Transverse colon (tissue), 4 donors: Measurements from ENCODE around the gene FKBP4. TPM values are rescaled to one million over a fixed set of nuclear protein-coding genes. Genes with fewer than 3 reads are reported as not detected.
A peak's percentile ranks its signal among the peaks of the same experiment; 100 is the strongest.

Experiments
- DNase-seq: peaks from one replicate; pipeline ENCODE4 v3.0.0-alpha.2; 2019
- H3K27ac ChIP-seq, 4 donors: fragments of 200-600 bp; sonication (generic); 2 replicates each; pipeline ENCODE4 v1.5.1; 2016 to 2018; ENCODE audit warnings: inconsistent platforms in 4 of 4
- H3K27me3 ChIP-seq: fragments of 200-600 bp; sonication (generic); 2 replicates; pipeline ENCODE4 v1.5.1; 2017; ENCODE audit warnings: inconsistent platforms
- H3K36me3 ChIP-seq, 4 donors: fragments of 200-600 bp; sonication (generic); 2 replicates each; pipeline ENCODE4 v1.5.1; 2017 to 2019; ENCODE audit warnings: inconsistent platforms in 4 of 4
- H3K4me1 ChIP-seq, 4 donors: fragments of 200-600 bp; sonication (generic); 2 replicates each; pipeline ENCODE4 v1.5.1; 2017 to 2020; ENCODE audit warnings: inconsistent platforms in 4 of 4
- H3K4me3 ChIP-seq, 4 donors: fragments of 200-600 bp; sonication (generic); 1 replicate in 1 of 4; 2 replicates in 3 of 4; pipeline versions ENCODE4 v1.5.1 to v1.6.1; 2017 to 2019; ENCODE audit warnings: inconsistent platforms in 4 of 4
- H3K9me3 ChIP-seq, 2 donors: fragments of 200-600 bp; sonication (generic); 2 replicates each; pipeline ENCODE4 v1.5.1; 2017 to 2019; ENCODE audit warnings: inconsistent platforms in 2 of 2
- CTCF ChIP-seq, 5 experiments: fragments of 200-600 bp in 3 of 5; fragments of 450-650 bp in 2 of 5; sonication (generic) in 3 of 5; IDR thresholded peaks; 1 replicate in 2 of 5; 2 replicates in 3 of 5; pipeline ENCODE4 v1.5.1; 2016 to 2017; ENCODE audit warnings: antibody characterized with exemption in 5 of 5, inconsistent platforms in 3 of 5, mild to moderate bottlenecking in 2 of 5, moderate library complexity in 1 of 5
- EP300 ChIP-seq: sonication (generic); formaldehyde crosslinking; IDR thresholded peaks from one replicate; pipeline ENCODE4 v1.6.1; 2017; ENCODE audit warnings: antibody characterized with exemption, low read depth
- POLR2A ChIP-seq: fragments of 450-650 bp; IDR thresholded peaks from one replicate; pipeline ENCODE4 v1.6.1; 2016; ENCODE audit warnings: antibody characterized with exemption, mild to moderate bottlenecking, moderate library complexity
- POLR2AphosphoS5 ChIP-seq, 3 donors: sonication (generic); formaldehyde crosslinking; IDR thresholded peaks; one replicate each; pipeline ENCODE4 v1.6.1; 2016; ENCODE audit warnings: antibody characterized with exemption in 3 of 3
- WGBS, 2 donors: methylation state at CpG; one replicate each; pipeline ENCODE4 v1.1.5; 2018; ENCODE audit warnings: low coverage in 1 of 2; 5-methylcytosine and 5-hydroxymethylcytosine counted together
- in situ Hi-C, 4 donors: fragments of 200-750 bp; cut with MboI; loops; one replicate each; pipeline versions ENCODE4 v1.15.0 to v1.15.1; 2017; ENCODE audit warnings: low sequenced_read_pairs in 3 of 4, low pct_ligation_motif_present in 1 of 4, low pct_unique_long_range_greater_than_20kb in 1 of 4
- intact Hi-C: fragments of 100-400 bp; cut with DNase I; formaldehyde crosslinking; loops from one replicate; pipeline ENCODE4 v1.15.1; 2023; ENCODE audit warnings: low total_unique reads
- total RNA-seq, 4 donors: library from RNA; depleted of rRNA; stranded (reverse); fragments of >200 nt; gene quantifications; one replicate each; pipeline ENCODE4 v1.1.0, GENCODE V29; 2016

Gene FKBP4
- total RNA-seq, 4 donors from 2014 or later, result 35.4 to 82.4 (median 49.2) TPM

- DNase-seq, result no peak
- 59 to 73% methylated on average over 13 to 25 of the region's 25 CpGs for WGBS, 2 donors
- H3K36me3 ChIP-seq, result no peaks in the 10 kb centered on the region
- no peak overlapping the region for H3K27ac ChIP-seq
- H3K4me1 ChIP-seq, result peaks cover 0 to 21% (median 18%) of the 10 kb centered on the region in 4 donors
- H3K9me3 ChIP-seq, result no peaks in the 10 kb centered on the region
- no peaks in the 10 kb centered on the region for H3K27me3 ChIP-seq
- in situ Hi-C loops, result no loop called here
- intact Hi-C loops, result no loop called here
- TF ChIP-seq POLR2AphosphoS5 (IDR thresholded peaks at IDR 0.05) (no peak), CTCF (IDR thresholded peaks at IDR 0.05) (no peak), EP300 (no peak), POLR2A (no peak)
- H3K4me3 ChIP-seq, result no peak overlapping the region
These were observed 1.9 kb upstream of the FKBP4 start for GRCh38 chr12:2792671-2793500.

- Histone ChIP-seq H3K27me3 (no peaks in the 10 kb centered on the region), H3K9me3 (no peaks in the 10 kb centered on the region), H3K36me3 (peaks cover 0 to 6% (median under 1%) of the 10 kb centered on the region in 4 donors), H3K4me3 (no peak overlapping the region), H3K27ac (no peak overlapping the region), H3K4me1 (peaks cover 0 to 21% (median 18%) of the 10 kb centered on the region in 4 donors)
- intact Hi-C loops (no loop called here), in situ Hi-C loops (no loop called here)
- WGBS, 2 donors, result 85 to 94% methylated on average over 7 to 21 of the region's 21 CpGs
- DNase-seq, result no peak
- no peak for TF ChIP-seq POLR2A
- TF ChIP-seq POLR2AphosphoS5 (IDR thresholded peaks at IDR 0.05), result no peak
- TF ChIP-seq CTCF (IDR thresholded peaks at IDR 0.05), result no peak
- TF ChIP-seq EP300, result no peak
These were observed 1.2 kb upstream of the FKBP4 start for GRCh38 chr12:2793561-2793960.

DNA sequence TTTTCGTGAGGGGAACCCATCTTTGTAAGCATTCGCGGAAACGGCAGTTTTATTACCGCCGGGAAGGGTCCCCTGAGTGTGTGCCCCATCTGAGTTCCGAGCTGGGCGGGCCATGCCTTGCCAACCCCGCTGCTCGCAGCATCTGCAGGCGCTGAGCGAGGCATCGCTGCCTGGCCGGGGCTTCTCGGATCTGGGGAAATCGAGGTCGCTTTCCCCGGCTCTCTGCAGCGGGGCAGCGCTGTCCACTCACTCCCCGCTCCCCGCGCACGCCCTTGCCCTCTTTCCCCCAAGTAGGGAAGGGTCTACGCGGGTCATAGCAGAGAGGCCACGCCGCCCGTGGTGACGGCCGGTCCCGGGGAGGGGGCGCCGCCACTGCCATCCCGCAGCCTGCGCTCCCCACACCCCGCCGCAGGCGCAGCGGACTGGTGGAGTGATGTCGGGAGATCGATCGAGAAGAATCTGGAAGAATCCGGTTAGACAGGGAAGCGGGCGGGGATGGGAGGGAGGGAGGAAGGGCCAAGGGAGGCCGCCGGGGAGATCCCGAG is 507 bp upstream of the FKBP4 start:
- in situ Hi-C loops, result no loop called here
- Histone ChIP-seq H3K4me1 (peaks cover 0 to 21% (median 18%) of the 10 kb centered on the region in 4 donors), H3K9me3 (no peaks in the 10 kb centered on the region), H3K27ac (peak overlapping the region; percentile 90 to 93 (median 92)), H3K4me3 (peak overlapping the region; percentile 34 to 93 (median 88)), H3K36me3 (peaks cover 0 to 12% (median 4%) of the 10 kb centered on the region in 4 donors), H3K27me3 (no peaks in the 10 kb centered on the region)
- peak; percentile 26 for DNase-seq
- 3 to 8% methylated on average over 8 to 43 of the region's 49 CpGs for WGBS, 2 donors
- TF ChIP-seq POLR2AphosphoS5 (IDR thresholded peaks at IDR 0.05) (peak in 1 of 3 donors; percentile 14), CTCF (IDR thresholded peaks at IDR 0.05) (no peak)
- intact Hi-C loops, result no loop called here

DNA sequence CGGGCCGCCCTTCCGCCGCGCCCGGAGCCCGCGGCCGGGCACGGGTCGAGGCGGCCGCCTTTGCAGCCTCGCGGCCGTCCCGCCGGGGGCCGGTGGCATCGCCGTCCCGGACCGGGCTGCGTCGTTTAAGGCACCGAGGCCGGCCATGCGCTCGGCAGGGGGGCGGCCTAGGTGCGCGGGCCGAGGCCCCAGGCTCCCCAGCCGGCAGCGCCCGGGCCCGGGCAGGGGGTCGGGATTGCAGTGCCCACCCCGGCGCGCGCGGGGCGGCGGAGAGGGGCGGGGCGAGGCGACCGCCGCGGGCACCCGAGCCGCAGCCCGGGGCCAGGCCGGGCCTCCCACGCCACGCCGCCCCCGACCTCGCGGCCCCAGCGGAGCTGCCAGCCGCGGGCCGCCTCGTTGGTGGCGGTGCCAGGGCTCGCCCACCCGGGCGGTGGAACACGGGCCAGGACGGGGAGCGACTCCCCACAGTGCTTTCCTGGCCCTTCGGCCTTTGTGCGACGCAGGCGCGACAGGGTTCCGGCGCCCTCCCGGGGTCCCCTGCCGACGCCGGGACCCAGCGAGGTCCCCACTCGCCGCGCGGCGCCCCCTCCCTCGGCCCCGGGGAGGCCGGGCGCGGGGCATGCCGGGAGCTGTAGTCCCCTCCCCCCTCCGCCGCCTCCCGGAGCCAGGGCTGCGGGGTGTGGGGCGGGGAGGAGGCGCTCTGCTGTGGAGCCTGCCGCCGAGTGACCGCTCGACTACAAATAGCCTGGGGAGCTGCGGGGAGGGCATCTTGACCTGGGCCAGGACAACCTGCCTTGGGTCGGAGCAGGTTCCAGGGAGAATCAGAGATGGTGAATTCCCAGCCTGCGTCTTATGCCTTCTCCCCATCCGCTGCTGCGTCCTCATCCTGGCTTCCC is 769 bp downstream of the FKBP4 start:
- no peaks in the 10 kb centered on the region for H3K27me3 ChIP-seq
- peaks cover 0 to 21% (median 18%) of the 10 kb centered on the region in 4 donors for H3K4me1 ChIP-seq
- peak; percentile 31 to 57 (median 50) for TF ChIP-seq POLR2AphosphoS5 (IDR thresholded peaks at IDR 0.05)
- no peak for TF ChIP-seq CTCF (IDR thresholded peaks at IDR 0.05)
- H3K36me3 ChIP-seq, result peaks cover 0 to 24% (median 9%) of the 10 kb centered on the region in 4 donors
- no peaks in the 10 kb centered on the region for H3K9me3 ChIP-seq
- intact Hi-C loops, result no loop called here
- peak; percentile 86 for DNase-seq
- in situ Hi-C loops, result no loop called here
- WGBS, 2 donors, result 1% methylated on average over 73 of the region's 111 CpGs; no CpG with 5 or more reads in 1 of the 2 donors
- H3K27ac ChIP-seq, result peak overlapping the region; percentile 90 to 93 (median 92)
- H3K4me3 ChIP-seq, result peak overlapping the region; percentile 85 to 94 (median 92)
